Measurements from ENCODE around the gene NEBL. TPM values are rescaled to one million over a fixed set of nuclear protein-coding genes. Genes with fewer than 3 reads are reported as not detected.

Gene NEBL
- total and polyA plus RNA-seq, 9 of the 15 experiments (the other 6 are each of a cell fraction or from before 2014, with no cell fraction given): 0.82 to 14.6 (median 9.8) TPM

DNA sequence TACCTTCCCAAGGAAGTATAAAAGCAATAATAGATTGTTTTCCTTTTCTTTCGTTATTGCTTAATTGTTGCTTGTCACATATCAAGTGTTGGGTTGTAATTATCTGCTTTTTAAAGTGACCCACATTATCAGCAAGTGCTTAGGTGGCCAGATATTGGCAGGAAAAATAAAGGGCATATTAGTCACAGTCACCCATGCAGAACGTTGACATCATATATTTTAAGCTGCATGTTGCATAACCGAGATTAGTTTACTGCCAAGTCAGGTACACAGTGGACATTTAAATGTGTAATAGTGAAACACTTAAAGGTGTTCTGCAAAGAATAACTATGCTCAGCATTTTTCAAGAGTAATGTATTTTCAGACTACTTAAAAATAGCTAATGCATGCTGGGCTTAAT, 11.4 kb downstream of the NEBL start:
- no TSS peak for BruUV-seq (replicated peaks)
- ATAC-seq: no peak

DNA sequence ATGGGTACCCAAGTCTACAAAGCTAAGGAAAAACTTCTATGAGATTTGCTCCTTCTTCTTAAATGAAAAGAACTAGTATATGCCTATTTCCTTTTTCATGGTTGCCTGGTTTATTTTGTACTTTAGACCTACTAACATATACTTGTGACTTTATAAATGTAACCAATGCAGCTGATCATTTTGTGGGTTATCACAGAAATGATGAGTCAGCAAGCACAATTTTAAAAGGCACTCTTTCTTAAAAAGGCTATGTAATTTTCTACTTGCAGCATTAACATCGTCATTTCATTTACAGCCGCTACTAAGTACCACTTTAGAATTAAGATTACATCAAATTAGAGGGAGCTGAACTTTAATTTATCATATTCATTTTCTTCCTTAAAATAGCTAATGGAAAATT, 13.6 kb downstream of the NEBL start:
- FAIRE-seq (no peak), DNase-seq (ENCODE audit: extremely low read depth in 1 of 4, low spot score in 3 of 4) (no peak), ATAC-seq (no peak)
- 38% methylated on average over 2 of the region's 2 CpGs for WGBS (ENCODE audit: insufficient coverage, low coverage, missing lambda C conversion rate)
- H4K20me1 ChIP-seq (replicated peaks; ENCODE audit: control insufficient read depth, insufficient read depth, low read length): no peaks in the 10 kb centered on the region
- no peaks in the 10 kb centered on the region for H3K9me1 ChIP-seq (ENCODE audit: control insufficient read depth, insufficient read depth, low read length)
- no peaks in the 10 kb centered on the region for H3K4me1 ChIP-seq (replicated peaks in 1 of 2; ENCODE audit: control insufficient read depth in 2 of 2, insufficient read depth in 2 of 2, low read length in 2 of 2)
- CTCF ChIA-PET (ENCODE audit: low intra/inter-chr PET ratio): no interaction called here
- H3K36me3 ChIP-seq (ENCODE audit: control insufficient read depth, insufficient read depth, low read length): no peaks in the 10 kb centered on the region
- H3K9me3 ChIP-seq (replicated peaks; ENCODE audit: control insufficient read depth, insufficient read depth, low read depth, low read length): no peaks in the 10 kb centered on the region
- BruUV-seq (replicated peaks): no TSS peak
- no peak overlapping the region for H3K9ac ChIP-seq (ENCODE audit: insufficient read depth in 1 of 2, low read depth in 2 of 2, low read length in 2 of 2)
- intact Hi-C loops (cut with micrococcal nuclease) (no loop called here), in situ Hi-C loops (cut with MboI) (no loop called here)
- H3K4me3 ChIP-seq: no peak overlapping the region
- POLR2A ChIA-PET: no interaction called here
- H2AFZ ChIP-seq (ENCODE audit: low read depth, low read length): no peak overlapping the region
- no peaks in the 10 kb centered on the region; a peak in 1 of 5 replicates for H3K27me3 ChIP-seq (ENCODE audit: control insufficient read depth in 2 of 2, insufficient read depth in 2 of 2, low read length in 2 of 2)
- H3K4me2 ChIP-seq (ENCODE audit: insufficient read depth, low read length): no peak overlapping the region
- H3K79me2 ChIP-seq (ENCODE audit: control insufficient read depth, insufficient read depth, low read length): no peaks in the 10 kb centered on the region
- H3K27ac ChIP-seq (ENCODE audit: extremely low read depth, low read depth, low read length): no peak overlapping the region
- TF ChIP-seq C11orf30 (IDR thresholded peaks at IDR 0.05; ENCODE audit: low read depth): peak; percentile 89
- no peak for TF ChIP-seq POLR2G (IDR thresholded peaks at IDR 0.05; ENCODE audit: low read depth, low read length)
- TF ChIP-seq RFX7 (CRISPR knock-in tag; IDR thresholded peaks at IDR 0.05): no peak
- TF ChIP-seq, protein P1, sequence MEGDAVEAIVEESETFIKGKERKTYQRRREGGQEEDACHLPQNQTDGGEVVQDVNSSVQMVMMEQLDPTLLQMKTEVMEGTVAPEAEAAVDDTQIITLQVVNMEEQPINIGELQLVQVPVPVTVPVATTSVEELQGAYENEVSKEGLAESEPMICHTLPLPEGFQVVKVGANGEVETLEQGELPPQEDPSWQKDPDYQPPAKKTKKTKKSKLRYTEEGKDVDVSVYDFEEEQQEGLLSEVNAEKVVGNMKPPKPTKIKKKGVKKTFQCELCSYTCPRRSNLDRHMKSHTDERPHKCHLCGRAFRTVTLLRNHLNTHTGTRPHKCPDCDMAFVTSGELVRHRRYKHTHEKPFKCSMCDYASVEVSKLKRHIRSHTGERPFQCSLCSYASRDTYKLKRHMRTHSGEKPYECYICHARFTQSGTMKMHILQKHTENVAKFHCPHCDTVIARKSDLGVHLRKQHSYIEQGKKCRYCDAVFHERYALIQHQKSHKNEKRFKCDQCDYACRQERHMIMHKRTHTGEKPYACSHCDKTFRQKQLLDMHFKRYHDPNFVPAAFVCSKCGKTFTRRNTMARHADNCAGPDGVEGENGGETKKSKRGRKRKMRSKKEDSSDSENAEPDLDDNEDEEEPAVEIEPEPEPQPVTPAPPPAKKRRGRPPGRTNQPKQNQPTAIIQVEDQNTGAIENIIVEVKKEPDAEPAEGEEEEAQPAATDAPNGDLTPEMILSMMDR (IDR thresholded peaks at IDR 0.05 in 2 of 3, conservative IDR thresholded peaks at IDR 0.05 in 1 of 3; ENCODE audit: insufficient read depth in 2 of 3, low read depth in 1 of 3, low read length in 3 of 3): no peak
- TF ChIP-seq, protein P2, sequence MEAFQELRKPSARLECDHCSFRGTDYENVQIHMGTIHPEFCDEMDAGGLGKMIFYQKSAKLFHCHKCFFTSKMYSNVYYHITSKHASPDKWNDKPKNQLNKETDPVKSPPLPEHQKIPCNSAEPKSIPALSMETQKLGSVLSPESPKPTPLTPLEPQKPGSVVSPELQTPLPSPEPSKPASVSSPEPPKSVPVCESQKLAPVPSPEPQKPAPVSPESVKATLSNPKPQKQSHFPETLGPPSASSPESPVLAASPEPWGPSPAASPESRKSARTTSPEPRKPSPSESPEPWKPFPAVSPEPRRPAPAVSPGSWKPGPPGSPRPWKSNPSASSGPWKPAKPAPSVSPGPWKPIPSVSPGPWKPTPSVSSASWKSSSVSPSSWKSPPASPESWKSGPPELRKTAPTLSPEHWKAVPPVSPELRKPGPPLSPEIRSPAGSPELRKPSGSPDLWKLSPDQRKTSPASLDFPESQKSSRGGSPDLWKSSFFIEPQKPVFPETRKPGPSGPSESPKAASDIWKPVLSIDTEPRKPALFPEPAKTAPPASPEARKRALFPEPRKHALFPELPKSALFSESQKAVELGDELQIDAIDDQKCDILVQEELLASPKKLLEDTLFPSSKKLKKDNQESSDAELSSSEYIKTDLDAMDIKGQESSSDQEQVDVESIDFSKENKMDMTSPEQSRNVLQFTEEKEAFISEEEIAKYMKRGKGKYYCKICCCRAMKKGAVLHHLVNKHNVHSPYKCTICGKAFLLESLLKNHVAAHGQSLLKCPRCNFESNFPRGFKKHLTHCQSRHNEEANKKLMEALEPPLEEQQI (IDR thresholded peaks at IDR 0.05): no peak
- TF ChIP-seq MAFG (tag; conservative IDR thresholded peaks at IDR 0.05): peak; percentile 92
- TF ChIP-seq TBP (optimal IDR thresholded peaks at IDR 0.05; ENCODE audit: low read depth, low read length): no peak
- no peak for TF ChIP-seq MTA2 (IDR thresholded peaks at IDR 0.05; ENCODE audit: low read depth)
- peak; percentile 94 for TF ChIP-seq MAFF (IDR thresholded peaks at IDR 0.05; ENCODE audit: low read length)
- TF ChIP-seq ZSCAN29 (IDR thresholded peaks at IDR 0.05): no peak
- TF ChIP-seq ZNF316 (IDR thresholded peaks at IDR 0.05): peak; percentile 94

More for the DNA sequence above, 11.4 kb downstream of the NEBL start:
- no peak overlapping the region for H3K27ac ChIP-seq (ENCODE audit: extremely low read depth, low read depth, low read length)
- CTCF ChIA-PET (ENCODE audit: low intra/inter-chr PET ratio): no interaction called here
- H3K9ac ChIP-seq (ENCODE audit: insufficient read depth in 1 of 2, low read depth in 2 of 2, low read length in 2 of 2): no peak overlapping the region
- TF ChIP-seq C11orf30 (IDR thresholded peaks at IDR 0.05; ENCODE audit: low read depth) (0 out of 2 replicates have a peak, but pooled peaks have one; percentile 32), ZNF316 (IDR thresholded peaks at IDR 0.05) (0 out of 2 replicates have a peak, but pooled peaks have one; percentile 32), CEBPG (CRISPR knock-in tag; IDR thresholded peaks at IDR 0.05) (no peak), CEBPG (tag; conservative IDR thresholded peaks at IDR 0.05 in 1 of 2, IDR thresholded peaks at IDR 0.05 in 1 of 2) (peak in 1 of 2 experiments; percentile 68; a peak in 2 of 4 replicates), CEBPB (tag; IDR thresholded peaks at IDR 0.05) (0 out of 2 replicates have a peak, but pooled peaks have one; percentile 23), SUPT5H (IDR thresholded peaks at IDR 0.05) (no peak), MAFG (tag; conservative IDR thresholded peaks at IDR 0.05) (peak; percentile 12; the same call in 1 of the 2 replicates)
- no peaks in the 10 kb centered on the region; a peak in 1 of 5 replicates for H3K27me3 ChIP-seq (ENCODE audit: control insufficient read depth in 2 of 2, insufficient read depth in 2 of 2, low read length in 2 of 2)
- in situ Hi-C loops (cut with MboI) (no loop called here), intact Hi-C loops (cut with micrococcal nuclease) (no loop called here)
- no peak for FAIRE-seq
- no peaks in the 10 kb centered on the region for H4K20me1 ChIP-seq (replicated peaks; ENCODE audit: control insufficient read depth, insufficient read depth, low read length)
- POLR2A ChIA-PET: no interaction called here
- no peak overlapping the region for H3K4me3 ChIP-seq
- no peaks in the 10 kb centered on the region for H3K9me1 ChIP-seq (ENCODE audit: control insufficient read depth, insufficient read depth, low read length)
- H3K4me1 ChIP-seq (replicated peaks in 1 of 2; ENCODE audit: control insufficient read depth in 2 of 2, insufficient read depth in 2 of 2, low read length in 2 of 2): no peaks in the 10 kb centered on the region
- no peak overlapping the region for H3K4me2 ChIP-seq (ENCODE audit: insufficient read depth, low read length)
- no peaks in the 10 kb centered on the region for H3K79me2 ChIP-seq (ENCODE audit: control insufficient read depth, insufficient read depth, low read length)
- no peaks in the 10 kb centered on the region for H3K9me3 ChIP-seq (replicated peaks; ENCODE audit: control insufficient read depth, insufficient read depth, low read depth, low read length)
- DNase-seq (ENCODE audit: extremely low read depth in 1 of 4, low spot score in 3 of 4): no peak
- WGBS (ENCODE audit: insufficient coverage, low coverage, missing lambda C conversion rate): 11% methylated on average over 3 of the region's 3 CpGs
- no peaks in the 10 kb centered on the region for H3K36me3 ChIP-seq (ENCODE audit: control insufficient read depth, insufficient read depth, low read length)
- no peak overlapping the region for H2AFZ ChIP-seq (ENCODE audit: low read depth, low read length)
